HepG2 (cell line): ENCODE results near the gene RUNDC1. TPM values are rescaled to one million over a fixed set of nuclear protein-coding genes. Genes with fewer than 3 reads are reported as not detected.

Experiments
- ARID3A ChIP-seq: IDR thresholded peaks from 2 replicates; pipeline ENCODE4 v1.6.1; 2012; ENCODE audit warnings: low read depth, low read length, improper control_type of control experiment
- ATAD3A ChIP-seq: sonication (generic); formaldehyde crosslinking; IDR thresholded peaks from 2 replicates; pipeline ENCODE4 v1.4.0; 2020; ENCODE audit warnings: missing genetic modification reagents
- GABPB1 ChIP-seq: IDR thresholded peaks from 2 replicates; pipeline ENCODE4 v1.6.1; 2016; ENCODE audit warnings: mild to moderate bottlenecking, missing genetic modification reagents, moderate library complexity, missing compliant biosample characterization
- GATAD1 ChIP-seq: IDR thresholded peaks from 2 replicates; pipeline ENCODE4 v1.6.1; 2016; ENCODE audit warnings: missing genetic modification reagents, missing compliant biosample characterization
- GPN1 ChIP-seq: sonication (generic); formaldehyde crosslinking; IDR thresholded peaks from 2 replicates; pipeline ENCODE4 v1.5.1; 2020; ENCODE audit warnings: missing genetic modification reagents, borderline replicate concordance
- HDAC2 ChIP-seq: sonication (generic); formaldehyde crosslinking; IDR thresholded peaks from 2 replicates; pipeline ENCODE4 v1.4.0; 2020; ENCODE audit warnings: missing genetic modification reagents
- LCORL ChIP-seq, 2 experiments: fragments of 450-650 bp in 1 of 2; sonication (generic) in 1 of 2; formaldehyde crosslinking in 1 of 2; IDR thresholded peaks; 2 replicates each; pipeline versions ENCODE4 v1.5.0 to v1.6.1; 2017 to 2020; ENCODE audit warnings: antibody characterized with exemption in 1 of 2, missing genetic modification reagents in 1 of 2
- MTA1 ChIP-seq: sonication (generic); formaldehyde crosslinking; IDR thresholded peaks from 2 replicates; pipeline ENCODE4 v1.4.0; 2020; ENCODE audit warnings: missing genetic modification reagents, mild to moderate bottlenecking, borderline replicate concordance
- NFKB2 ChIP-seq: sonication (generic); formaldehyde crosslinking; IDR thresholded peaks from 2 replicates; pipeline ENCODE4 v1.4.0; 2020; ENCODE audit warnings: missing genetic modification reagents, borderline replicate concordance
- PHF5A ChIP-seq: IDR thresholded peaks from one replicate; pipeline ENCODE4 v1.6.1; 2018; ENCODE audit warnings: low read depth, missing genetic modification reagents; ENCODE audit not compliant: unreplicated experiment
- SOX5 ChIP-seq: IDR thresholded peaks from 2 replicates; pipeline ENCODE4 v1.6.1; 2016; ENCODE audit warnings: borderline replicate concordance
- TAF15 ChIP-seq: fragments of 200-400 bp; formaldehyde crosslinking; IDR thresholded peaks from one replicate; pipeline ENCODE4 v1.6.1; 2018; ENCODE audit warnings: mild to moderate bottlenecking, low read depth, low read length; ENCODE audit not compliant: poor library complexity, severe bottlenecking
- ZNF124 ChIP-seq: sonication (generic); formaldehyde crosslinking; IDR thresholded peaks from 2 replicates; pipeline ENCODE4 v1.4.0; 2020; ENCODE audit warnings: missing genetic modification reagents
- ZNF546 ChIP-seq: sonication (generic); formaldehyde crosslinking; conservative IDR thresholded peaks from 2 replicates; pipeline ENCODE4 v1.8.1; 2023; ENCODE audit warnings: mild to moderate bottlenecking, missing genetic modification reagents
- ZNF746 ChIP-seq: sonication (generic); formaldehyde crosslinking; IDR thresholded peaks from 2 replicates; pipeline ENCODE4 v1.8.0; 2022; ENCODE audit warnings: mild to moderate bottlenecking, missing genetic modification reagents
- ZNF782 ChIP-seq: sonication (generic); formaldehyde crosslinking; IDR thresholded peaks from 2 replicates; pipeline ENCODE4 v1.4.0; 2020; ENCODE audit warnings: missing genetic modification reagents, mild to moderate bottlenecking, borderline replicate concordance
- polyA plus RNA-seq, 8 experiments: library from polyadenylated mRNA; depleted of rRNA in 3 of 8; stranded (reverse) in 7 of 8; unstranded in 1 of 8; fragments of >200 nt; fragmentation: Illumina TruSeq in 4 of 8; extraction: Trizol in 4 of 8; gene quantifications; 2 replicates each; pipeline versions ENCODE4 v1.2.1 to v1.2.3, GENCODE V29; 2011 to 2016; ENCODE audit warnings: low read depth in 4 of 8, missing spikeins in 1 of 8, mixed read lengths in 1 of 8; ENCODE audit not compliant: insufficient read depth in 1 of 8
- total RNA-seq, 5 experiments: library from RNA; depleted of rRNA; stranded (reverse); fragments of >200 nt; fragmentation: Illumina TruSeq; extraction: Trizol; gene quantifications; 2 replicates each; pipeline ENCODE4 v1.2.3, GENCODE V29; 2016; ENCODE audit warnings: low read depth in 1 of 5
- TF ChIP-seq, protein P1 (sequence below): sonication (generic); formaldehyde crosslinking; IDR thresholded peaks from 2 replicates; pipeline ENCODE4 v1.4.0; 2020; ENCODE audit warnings: mild to moderate bottlenecking, missing genetic modification reagents
- TF ChIP-seq, protein P2 (sequence below): sonication (generic); formaldehyde crosslinking; IDR thresholded peaks from 2 replicates; pipeline ENCODE4 v1.4.0; 2020; ENCODE audit warnings: missing genetic modification reagents
- TF ChIP-seq, protein P3 (sequence below), 2 experiments: sonication (generic) in 1 of 2; formaldehyde crosslinking in 1 of 2; IDR thresholded peaks; 2 replicates each; pipeline versions ENCODE4 v1.4.0 to v1.6.1; 2016 to 2020; ENCODE audit warnings: borderline replicate concordance in 1 of 2, low read depth in 1 of 2, mild to moderate bottlenecking in 1 of 2, missing genetic modification reagents in 1 of 2

Gene RUNDC1
- total and polyA plus RNA-seq, 2 of the 13 experiments (the other 11 are each of a cell fraction or from before 2014, with no cell fraction given): 10.3 to 11.4 TPM

DNA sequence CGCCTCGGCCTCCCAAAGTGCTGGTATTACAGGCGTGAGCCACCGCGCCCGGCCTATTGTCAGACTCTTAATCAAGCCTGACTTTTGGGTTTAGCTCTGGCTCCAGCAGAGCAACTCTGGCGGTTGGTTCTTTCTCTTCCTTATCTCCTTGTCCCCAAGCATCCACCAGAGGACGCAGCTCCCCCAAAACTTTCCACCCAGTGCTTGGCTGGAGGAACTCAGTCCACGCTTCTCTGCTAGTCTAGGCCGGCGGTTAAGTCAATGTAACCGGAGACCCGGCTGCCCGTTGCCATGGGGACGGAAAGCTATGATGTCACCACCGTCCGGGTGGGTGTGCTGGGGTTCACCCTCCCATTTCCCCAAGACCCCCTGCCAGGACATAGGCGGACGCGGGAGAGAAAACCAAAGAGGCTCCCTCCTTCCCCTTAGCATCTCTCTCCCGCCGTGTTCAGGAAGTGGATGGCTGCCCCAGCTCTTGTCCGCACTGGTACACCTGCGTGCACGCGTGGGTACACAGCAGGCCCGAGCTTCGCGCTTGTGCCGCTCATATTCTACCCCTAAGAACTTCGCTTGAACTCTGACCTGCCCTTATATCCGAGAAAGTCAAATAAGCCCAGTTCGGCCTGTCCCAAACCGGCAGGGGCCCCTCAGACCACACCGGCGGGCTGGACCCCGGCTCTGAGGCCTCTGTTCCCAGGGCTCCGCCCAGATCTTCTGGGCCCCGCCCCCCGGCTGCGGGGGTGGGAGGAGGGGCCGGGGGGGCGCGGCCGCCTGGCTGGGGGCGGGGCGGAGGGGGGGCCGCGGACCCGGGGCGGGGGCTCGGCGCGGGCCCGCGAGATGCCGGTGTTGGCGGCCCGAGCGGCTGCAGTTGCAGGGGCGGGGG, 44.3 kb downstream of the RUNDC1 start, which contains the start of gene RND2 (continued):
- TF ChIP-seq TAF15 (no peak), MTA1 (0 out of 2 replicates have a peak, but pooled peaks have one; percentile 49), GATAD1 (CRISPR knock-in tag) (peak; percentile 73), ATAD3A (CRISPR knock-in tag) (0 out of 2 replicates have a peak, but pooled peaks have one; percentile 84), HDAC2 (CRISPR knock-in tag) (peak; percentile 55; the same call in 1 of the 2 replicates), LCORL (IDR thresholded peaks at IDR 0.05) (no peak), LCORL (CRISPR knock-in tag; IDR thresholded peaks at IDR 0.05) (peak; percentile 84), PHF5A (peak; percentile 45), NFKB2 (peak; percentile 65; the same call in 1 of the 2 replicates), GABPB1 (CRISPR knock-in tag) (peak; percentile 49), GPN1 (no peak), SOX5 (CRISPR knock-in tag) (peak; percentile 56; the same call in 1 of the 2 replicates), ZNF782 (CRISPR knock-in tag) (0 out of 2 replicates have a peak, but pooled peaks have one; percentile 25), ZNF746 (CRISPR knock-in tag) (no peak), ZNF546 (CRISPR knock-in tag) (peak; percentile 75; the same call in 1 of the 2 replicates), ARID3A (peak; percentile 41; the same call in 1 of the 2 replicates), ZNF124 (peak; percentile 44; the same call in 1 of the 2 replicates)
- TF ChIP-seq, protein P1, sequence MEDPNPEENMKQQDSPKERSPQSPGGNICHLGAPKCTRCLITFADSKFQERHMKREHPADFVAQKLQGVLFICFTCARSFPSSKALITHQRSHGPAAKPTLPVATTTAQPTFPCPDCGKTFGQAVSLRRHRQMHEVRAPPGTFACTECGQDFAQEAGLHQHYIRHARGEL (CRISPR knock-in tag): 0 out of 2 replicates have a peak, but pooled peaks have one; percentile 23
- TF ChIP-seq, protein P2, sequence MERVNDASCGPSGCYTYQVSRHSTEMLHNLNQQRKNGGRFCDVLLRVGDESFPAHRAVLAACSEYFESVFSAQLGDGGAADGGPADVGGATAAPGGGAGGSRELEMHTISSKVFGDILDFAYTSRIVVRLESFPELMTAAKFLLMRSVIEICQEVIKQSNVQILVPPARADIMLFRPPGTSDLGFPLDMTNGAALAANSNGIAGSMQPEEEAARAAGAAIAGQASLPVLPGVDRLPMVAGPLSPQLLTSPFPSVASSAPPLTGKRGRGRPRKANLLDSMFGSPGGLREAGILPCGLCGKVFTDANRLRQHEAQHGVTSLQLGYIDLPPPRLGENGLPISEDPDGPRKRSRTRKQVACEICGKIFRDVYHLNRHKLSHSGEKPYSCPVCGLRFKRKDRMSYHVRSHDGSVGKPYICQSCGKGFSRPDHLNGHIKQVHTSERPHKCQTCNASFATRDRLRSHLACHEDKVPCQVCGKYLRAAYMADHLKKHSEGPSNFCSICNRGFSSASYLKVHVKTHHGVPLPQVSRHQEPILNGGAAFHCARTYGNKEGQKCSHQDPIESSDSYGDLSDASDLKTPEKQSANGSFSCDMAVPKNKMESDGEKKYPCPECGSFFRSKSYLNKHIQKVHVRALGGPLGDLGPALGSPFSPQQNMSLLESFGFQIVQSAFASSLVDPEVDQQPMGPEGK (CRISPR knock-in tag): peak; percentile 40; the same call in 1 of the 2 replicates
- TF ChIP-seq, protein P3, sequence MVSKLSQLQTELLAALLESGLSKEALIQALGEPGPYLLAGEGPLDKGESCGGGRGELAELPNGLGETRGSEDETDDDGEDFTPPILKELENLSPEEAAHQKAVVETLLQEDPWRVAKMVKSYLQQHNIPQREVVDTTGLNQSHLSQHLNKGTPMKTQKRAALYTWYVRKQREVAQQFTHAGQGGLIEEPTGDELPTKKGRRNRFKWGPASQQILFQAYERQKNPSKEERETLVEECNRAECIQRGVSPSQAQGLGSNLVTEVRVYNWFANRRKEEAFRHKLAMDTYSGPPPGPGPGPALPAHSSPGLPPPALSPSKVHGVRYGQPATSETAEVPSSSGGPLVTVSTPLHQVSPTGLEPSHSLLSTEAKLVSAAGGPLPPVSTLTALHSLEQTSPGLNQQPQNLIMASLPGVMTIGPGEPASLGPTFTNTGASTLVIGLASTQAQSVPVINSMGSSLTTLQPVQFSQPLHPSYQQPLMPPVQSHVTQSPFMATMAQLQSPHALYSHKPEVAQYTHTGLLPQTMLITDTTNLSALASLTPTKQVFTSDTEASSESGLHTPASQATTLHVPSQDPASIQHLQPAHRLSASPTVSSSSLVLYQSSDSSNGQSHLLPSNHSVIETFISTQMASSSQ (IDR thresholded peaks at IDR 0.05; ENCODE audit: low read depth): 0 out of 2 replicates have a peak, but pooled peaks have one; percentile 28
- TF ChIP-seq, protein P3 (CRISPR knock-in tag; IDR thresholded peaks at IDR 0.05; ENCODE audit: borderline replicate concordance): peak; percentile 57; the same call in 1 of the 2 replicates
